Prostate gland (tissue), 2 donors: ENCODE results near the gene RXYLT1.

Experiments used
- POLR2A ChIP-seq: fragments of 450-650 bp; IDR thresholded peaks from one replicate; pipeline ENCODE4 v1.6.1; 2016; ENCODE audit warnings: antibody characterized with exemption, mild to moderate bottlenecking
- POLR2AphosphoS5 ChIP-seq: sonication (generic); formaldehyde crosslinking; IDR thresholded peaks from one replicate; pipeline ENCODE4 v1.6.1; 2017; ENCODE audit warnings: antibody characterized with exemption
- TF ChIP-seq, protein P1 (sequence below), 4 experiments: fragments of 200-600 bp in 2 of 4; fragments of 450-650 bp in 2 of 4; sonication (generic) in 2 of 4; IDR thresholded peaks; 1 replicate in 3 of 4; 2 replicates in 1 of 4; pipeline ENCODE4 v1.5.1; 2016 to 2019; ENCODE audit warnings: antibody characterized with exemption in 4 of 4, mild to moderate bottlenecking in 2 of 4, moderate library complexity in 2 of 4

DNA sequence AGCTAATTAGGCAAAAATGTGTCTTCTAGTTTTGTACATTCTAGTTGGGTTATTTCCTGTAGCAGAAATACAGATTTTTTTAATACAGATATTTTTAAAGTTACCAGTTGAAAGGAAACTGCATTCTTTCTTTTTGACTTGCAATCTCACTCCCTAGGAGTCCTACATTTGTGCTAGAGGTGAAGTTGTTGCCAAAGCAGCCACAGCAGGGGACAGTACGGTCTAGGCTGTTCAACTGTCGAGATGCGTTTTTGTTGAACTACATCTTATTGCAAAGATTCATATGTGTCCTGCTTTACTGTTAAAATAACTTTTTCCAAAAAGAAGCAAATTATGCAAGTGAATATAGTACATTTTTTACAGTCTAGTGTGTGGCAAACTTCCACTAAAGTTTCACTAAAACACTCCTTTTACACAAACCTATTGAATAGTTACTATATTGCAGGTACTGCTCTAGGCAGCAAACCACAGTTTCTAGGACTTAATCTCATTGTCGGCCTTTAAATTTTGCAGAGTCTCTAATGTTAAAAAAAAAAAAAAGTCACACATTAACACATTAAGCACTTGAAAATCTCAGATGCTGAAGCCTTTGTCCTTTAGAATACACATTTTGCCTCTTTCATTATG is 34.5 kb downstream of the RXYLT1 start:
- TF ChIP-seq, protein P1, sequence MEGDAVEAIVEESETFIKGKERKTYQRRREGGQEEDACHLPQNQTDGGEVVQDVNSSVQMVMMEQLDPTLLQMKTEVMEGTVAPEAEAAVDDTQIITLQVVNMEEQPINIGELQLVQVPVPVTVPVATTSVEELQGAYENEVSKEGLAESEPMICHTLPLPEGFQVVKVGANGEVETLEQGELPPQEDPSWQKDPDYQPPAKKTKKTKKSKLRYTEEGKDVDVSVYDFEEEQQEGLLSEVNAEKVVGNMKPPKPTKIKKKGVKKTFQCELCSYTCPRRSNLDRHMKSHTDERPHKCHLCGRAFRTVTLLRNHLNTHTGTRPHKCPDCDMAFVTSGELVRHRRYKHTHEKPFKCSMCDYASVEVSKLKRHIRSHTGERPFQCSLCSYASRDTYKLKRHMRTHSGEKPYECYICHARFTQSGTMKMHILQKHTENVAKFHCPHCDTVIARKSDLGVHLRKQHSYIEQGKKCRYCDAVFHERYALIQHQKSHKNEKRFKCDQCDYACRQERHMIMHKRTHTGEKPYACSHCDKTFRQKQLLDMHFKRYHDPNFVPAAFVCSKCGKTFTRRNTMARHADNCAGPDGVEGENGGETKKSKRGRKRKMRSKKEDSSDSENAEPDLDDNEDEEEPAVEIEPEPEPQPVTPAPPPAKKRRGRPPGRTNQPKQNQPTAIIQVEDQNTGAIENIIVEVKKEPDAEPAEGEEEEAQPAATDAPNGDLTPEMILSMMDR (IDR thresholded peaks at IDR 0.05) = no peak
- TF ChIP-seq POLR2A (no peak), POLR2AphosphoS5 (no peak)
